HuH-7 (cell line): ENCODE data around the gene SRSF7.
"Not testable (repeated sequence)": the region's sequence is repeated elsewhere in the genome, so short reads cannot be mapped to it uniquely, and the experiment has no call there.

ENCODE experiments used
- DNase-seq: peaks from one replicate; pipeline ENCODE4 v3.0.0; 2011; ENCODE audit warnings: low spot score

The SRSF7 gene

DNA sequence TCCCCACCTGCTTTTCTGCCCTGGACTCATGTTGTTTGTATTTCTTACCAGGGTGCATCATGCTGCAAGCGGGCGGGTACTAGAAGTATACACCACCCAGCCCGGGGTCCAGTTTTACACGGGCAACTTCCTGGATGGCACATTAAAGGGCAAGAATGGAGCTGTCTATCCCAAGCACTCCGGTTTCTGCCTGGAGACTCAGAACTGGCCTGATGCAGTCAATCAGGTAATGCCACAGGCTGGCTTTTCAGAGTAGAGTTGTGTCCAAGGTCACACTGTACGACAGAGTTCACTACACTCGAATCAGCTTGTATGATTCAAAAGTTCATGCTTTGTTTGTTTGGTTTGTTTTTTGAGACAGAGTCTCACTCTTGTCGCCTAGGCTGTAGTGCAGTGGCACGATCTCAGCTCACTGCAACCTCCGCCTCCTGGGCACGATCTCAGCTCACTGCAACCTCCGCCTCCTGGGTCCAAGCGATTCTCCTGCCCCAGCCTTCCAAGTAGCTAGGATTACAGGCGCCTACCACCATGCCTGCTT lies 19.4 kb downstream of the SRSF7 start:
- DNase-seq = no peak

DNA sequence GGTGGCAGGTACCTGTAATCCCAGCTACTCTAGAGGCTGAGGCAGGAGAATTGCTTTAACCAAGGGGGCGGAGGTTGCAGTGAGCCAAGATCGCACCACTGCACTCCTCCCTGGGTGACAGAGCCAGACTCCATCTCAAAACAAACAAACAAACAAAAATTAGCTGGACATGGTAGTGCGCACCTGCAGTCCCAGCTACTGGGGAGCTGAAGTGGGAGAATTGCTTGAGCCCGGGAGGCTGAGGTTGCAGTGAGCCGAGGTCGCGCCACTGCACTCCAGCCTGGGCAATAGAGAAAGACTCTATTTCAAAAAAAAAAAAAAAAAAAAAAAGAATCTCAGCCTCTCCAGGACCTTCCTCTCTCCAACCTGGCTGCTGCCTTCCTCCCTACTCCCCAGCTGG lies 20.1 kb downstream of the SRSF7 start:
- no peak for DNase-seq

DNA sequence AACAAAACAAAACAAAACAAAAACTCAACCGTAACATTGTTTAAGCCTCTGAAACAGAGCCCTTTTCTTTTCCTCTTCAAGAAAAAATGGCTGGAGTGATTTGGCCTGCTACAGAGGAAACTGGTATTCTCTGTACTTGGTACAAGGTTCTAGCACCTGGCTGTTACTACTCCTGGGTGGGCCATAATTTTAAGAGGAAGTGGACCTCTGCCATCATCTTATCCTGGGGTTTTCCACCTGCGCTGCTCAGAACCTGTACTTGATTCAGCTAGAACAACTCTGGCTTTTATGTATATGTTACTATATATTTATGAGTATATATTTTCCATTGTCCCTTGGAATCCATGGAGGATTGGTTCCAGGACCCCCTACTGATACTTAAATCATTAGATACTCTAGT lies 22.5 kb downstream of the SRSF7 start:
- no peak for DNase-seq

DNA sequence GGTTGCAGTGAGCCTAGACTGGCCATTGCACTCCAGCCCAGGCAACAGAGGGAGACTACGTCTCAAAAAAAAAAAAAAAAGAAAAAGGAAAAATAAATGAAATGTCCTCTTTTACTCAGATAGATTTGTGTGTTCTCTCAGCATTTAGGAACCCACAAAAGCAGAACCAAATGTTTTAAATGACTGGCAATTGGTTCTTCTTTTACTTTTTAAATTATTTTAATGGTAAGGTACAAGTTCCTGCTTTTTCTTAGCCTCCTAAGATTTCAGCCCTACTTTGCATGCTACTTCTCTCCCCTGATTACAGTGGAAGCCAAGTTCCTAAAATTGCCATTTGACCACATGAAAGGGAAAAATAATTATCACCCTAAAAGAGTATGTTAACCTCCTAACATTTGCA lies 23.5 kb downstream of the SRSF7 start:
- DNase-seq = no peak

DNA sequence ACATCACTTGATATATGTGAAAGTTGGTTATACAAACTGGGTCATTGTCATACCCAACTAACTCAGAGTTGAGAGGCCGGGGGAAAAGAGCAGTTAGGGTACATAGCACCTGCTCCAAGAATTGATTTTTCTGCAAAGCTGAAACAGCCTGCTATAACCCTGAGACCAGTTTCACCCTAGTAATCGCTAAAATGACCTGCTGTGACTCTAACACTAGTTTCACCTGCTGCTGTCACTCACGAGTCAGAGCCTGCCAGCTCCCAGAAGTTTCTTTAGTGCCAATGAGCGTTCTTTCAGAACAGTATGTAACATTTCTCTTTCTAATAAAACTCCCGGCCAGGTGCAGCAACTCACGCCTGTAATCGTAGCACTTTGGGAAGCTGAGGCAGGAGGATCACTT lies 28.0 kb downstream of the SRSF7 start:
- no peak for DNase-seq

DNA sequence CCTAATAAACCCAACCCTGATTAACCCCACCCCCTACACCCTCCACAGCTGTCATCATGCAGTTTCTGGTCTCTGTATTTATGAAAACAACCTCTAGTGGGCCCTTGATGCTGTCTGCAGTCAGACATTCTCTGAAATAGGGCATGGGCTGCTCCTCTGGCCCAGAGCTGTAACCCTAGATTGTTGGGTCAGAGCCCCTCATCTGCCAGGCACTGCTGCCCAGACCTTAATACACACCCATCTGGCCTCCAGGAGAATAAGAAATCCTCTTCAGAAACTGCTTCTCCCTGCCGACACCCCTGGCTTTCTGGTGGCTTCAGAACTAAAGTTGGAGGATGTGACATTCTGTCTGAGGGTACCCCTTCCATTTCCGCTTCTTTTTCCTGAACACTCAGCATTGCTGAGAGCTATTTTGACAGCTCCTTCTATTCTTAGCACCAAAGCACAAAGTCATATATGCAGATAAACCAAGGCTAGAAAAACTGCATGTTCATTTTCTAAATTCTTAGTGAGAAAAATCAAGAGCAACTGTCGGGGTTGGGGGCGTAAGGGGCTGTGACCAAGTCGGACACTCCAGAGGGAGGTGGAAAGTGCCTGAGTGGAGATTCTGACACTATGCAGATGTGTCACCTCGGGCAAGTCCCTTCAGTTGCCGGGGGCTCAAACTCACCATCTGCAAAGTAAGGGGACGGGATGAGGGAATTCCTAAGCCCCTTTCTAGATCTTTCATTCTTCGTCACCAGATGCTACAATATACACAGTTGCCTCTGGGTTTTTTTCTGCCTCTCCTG lies 28.7 kb downstream of the SRSF7 start:
- no peak for DNase-seq

DNA sequence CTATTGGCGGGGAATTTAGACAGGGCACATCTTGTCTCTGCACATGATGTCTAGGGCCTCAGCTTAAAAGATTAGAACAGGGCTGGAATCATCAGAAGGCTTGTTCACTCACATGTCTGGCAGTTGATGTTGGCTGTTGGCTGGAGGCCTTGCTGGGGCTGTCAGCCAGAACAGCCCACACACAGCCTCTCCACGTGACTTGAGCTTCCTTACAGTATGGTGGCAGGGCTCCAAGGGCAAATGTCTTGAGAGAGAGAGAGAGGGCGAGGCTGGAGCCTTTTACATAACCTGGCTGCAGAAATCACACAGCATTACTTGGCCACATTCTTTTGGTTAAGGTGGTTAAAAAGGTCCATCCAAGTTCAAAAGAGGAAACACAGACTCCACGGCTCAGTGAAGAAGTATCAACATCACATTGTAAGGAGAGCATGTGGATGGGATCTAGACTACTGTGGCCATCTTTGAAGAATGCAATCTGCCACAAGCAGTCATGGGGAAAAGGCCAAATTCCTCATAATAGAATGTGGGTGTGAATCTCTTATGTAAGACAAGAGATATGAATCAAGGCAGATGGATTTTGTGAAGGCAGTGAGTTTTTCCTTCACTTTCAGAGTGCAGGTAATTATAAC lies 30.4 kb downstream of the SRSF7 start:
- DNase-seq = no peak

DNA sequence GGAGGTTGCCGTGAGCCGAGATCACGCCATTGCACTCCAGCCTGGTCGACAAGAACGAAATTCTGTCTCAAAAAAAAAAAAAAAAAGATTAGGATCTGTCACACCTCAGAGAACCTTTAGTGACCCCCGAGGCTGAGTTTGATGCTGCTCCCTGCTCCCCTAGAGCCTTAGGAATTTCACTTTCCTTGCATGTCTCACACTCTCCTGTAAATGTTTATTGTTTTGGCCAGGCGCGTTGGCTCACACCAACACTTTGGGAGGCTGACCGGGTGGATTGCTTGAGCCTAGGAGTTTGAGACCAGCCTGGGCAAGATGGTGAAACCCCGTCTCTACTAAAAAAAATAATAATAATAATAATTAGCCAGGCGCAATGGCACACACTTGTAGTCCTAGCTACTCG lies 31.5 kb downstream of the SRSF7 start:
- no peak for DNase-seq

DNA sequence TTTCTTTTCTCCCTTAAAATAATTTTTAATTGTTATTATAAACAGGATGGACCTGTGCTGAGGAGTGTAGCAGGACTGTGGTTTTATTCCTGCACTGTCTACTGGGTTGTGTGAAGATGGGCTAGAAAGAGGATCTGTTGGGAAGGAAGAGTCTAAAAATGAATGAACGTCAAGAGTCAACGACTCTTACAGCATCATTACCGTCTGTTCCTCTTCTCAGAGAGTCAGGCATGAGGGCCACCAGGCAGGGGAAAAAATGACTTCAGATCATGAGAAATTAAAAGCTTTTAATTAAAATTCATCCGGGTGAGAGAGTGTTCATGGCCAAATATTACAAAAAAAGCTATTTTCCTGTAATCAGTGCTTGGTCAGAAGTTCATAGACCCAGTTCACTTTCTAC lies 32.6 kb downstream of the SRSF7 start:
- no peak for DNase-seq

DNA sequence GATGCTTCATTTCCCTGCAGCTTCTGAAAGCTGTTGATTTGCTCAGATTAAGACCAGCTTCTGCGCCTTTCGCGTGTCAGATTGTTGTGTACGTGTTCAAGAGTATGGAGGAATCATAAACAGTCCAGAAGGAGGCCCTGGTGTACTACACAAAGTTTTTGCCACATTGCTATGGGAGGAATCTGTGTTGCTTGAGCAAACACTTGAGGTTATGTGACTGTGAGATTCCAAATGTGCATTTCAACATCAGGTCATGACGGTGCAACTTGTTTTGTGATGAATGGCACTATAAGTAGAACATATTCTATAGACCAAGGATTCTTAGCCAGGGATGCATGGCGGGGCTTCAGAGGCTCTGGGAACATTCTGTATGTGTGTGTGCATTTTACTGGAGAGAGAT lies 35.0 kb downstream of the SRSF7 start:
- DNase-seq = no peak

DNA sequence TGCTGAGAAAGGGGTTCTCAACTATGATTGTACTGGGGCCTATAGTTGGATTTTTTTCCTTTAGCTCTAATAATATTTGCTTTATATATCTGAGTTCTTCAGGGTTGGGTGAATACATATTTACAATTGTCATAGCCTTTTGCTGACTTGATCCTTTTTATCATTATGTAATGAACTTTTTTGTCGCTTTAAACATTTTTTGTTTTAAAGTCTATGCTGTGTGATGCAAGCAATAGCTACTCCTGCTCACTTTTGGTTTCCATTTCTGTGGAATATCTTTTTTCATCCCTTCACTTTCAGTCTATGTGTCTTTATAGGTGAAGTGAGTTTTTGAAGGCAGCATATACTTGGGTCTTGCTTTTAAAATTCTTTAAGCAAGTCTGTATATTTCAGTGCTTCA lies 36.2 kb downstream of the SRSF7 start:
- not testable (repeated sequence) for DNase-seq

DNA sequence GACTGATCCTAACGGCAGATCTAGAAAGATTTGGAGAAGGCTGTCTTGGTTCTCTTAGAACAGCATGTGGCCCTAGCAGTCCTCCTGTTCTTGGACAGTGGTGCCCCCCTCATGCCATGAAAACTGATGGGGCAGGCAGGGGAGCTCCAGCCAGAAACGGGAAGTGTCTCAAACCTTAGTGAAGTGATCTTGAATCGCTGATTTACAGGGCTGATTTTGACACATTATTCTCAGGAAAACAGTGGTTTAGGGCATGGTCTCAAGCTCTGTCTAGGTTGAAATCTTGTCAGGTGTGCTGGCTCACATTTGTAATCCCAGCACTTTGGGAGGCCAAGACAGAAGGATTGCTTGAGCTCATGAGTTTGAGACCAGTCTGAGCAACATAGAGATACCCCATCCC lies 37.8 kb downstream of the SRSF7 start:
- no peak for DNase-seq

DNA sequence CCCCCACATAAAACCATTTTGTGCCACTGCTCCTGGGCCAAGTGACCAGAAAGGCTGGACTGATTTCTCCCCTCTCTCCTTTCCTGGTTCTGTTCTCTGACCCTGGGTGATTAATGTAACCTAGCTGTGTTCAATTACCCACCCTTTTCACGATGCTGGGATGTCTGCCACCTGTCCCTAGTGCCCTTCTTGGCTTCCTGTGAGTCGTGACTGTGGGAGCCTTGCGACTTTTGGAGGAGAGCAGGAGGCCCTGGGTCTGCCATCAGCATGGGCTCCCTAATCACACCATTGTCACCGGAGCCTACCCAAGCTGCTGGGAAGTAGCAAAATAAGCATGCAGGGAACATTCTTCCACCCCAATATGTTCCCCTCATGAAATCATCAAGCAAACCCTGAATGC lies 38.3 kb downstream of the SRSF7 start:
- no peak for DNase-seq

DNA sequence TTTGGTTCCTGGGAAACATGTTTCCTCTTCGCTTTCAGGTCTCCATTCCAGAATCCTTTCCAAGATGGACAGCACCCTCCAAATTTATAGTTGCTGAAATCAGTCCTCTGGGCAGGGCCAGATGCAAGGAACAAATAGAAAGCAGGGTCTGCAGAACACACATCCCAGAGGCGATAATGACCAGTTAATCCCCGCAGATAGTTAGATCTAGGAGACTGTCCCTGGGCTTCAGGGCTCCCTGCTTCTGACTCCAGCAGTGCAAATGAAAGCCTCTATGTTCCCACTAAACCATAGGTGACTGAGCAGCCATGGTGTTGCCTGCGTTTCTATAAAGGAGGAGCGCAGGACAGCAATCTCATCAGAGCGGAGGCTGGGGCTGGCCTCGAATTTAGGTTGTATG lies 38.7 kb downstream of the SRSF7 start:
- DNase-seq = no peak

DNA sequence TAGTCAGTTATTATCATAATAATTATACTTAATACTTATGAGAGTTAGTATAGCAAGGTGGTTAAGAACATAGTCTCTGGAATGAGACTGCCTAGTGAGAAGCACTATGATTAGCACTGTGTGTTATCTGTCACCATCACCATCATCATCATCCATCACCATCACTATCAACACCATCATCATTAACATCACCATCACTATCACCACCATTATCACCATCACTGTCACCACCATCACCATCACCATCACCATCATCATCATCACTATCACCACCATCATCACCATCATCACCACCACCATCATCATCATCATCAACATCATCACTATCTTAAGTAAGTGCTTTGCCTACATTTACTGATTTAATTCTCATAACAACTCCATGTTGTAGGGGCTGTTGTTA lies 39.6 kb downstream of the SRSF7 start:
- no peak for DNase-seq

DNA sequence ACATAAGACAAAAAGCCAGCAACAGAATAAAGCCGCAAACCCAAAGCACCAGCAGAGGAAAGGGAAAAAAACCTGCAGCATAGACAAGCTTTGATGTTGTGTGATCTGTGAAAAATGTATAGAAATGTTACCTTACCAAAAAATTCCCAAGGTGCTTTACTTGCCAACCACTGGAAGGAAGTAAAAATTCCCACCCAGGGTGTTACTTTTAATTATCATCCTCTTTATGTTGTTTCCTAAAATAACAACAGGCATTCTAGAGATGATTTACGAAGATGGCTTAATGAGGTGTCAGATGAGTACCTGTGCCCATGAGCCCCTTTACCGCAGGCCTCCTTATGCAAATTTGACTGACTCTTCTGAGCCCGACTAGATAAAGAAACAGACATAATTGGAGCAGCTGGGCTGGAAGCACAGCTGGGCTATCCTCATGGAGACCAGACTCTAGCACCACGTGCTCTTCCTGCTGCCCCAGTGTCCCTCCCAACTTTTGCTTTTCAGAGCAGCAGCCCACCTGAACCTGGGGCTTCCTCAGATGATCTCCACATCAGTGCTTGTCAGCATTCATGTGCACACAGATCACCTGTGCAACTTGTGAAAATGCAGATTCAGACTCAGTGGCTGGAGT lies 41.5 kb downstream of the SRSF7 start:
- DNase-seq = no peak

DNA sequence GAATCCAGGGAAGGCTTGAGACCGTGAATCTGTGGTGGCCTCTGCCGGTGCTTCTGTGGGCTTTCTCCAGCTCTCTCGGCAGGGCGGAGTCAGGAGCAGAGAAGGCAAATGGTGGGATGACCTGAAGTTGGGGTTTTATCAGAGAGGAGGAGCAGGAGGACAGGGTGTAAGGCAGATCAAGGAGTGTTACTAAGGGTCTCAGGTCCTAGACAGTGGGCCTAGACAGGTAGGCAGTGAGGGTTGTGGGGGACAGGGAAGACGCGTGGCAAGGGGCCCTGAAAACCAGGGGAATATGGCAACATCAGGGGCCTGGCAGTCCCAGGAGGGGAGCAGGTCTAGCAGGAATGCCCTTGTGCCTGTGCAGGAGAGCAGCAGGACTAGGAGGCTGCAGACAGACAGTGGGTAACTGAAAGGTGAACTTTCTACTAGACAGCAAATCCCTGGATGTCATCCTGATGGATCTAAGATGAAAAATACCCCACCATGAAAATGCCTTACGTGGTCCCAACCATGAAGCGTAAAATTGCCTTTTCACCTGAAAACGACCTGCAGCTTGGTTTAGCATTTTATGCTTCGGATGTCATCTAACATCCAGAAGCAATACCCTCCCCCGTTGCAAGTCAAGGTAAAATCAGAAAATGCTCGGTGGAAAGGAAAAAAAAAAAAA lies 42.1 kb downstream of the SRSF7 start:
- DNase-seq = no peak

DNA sequence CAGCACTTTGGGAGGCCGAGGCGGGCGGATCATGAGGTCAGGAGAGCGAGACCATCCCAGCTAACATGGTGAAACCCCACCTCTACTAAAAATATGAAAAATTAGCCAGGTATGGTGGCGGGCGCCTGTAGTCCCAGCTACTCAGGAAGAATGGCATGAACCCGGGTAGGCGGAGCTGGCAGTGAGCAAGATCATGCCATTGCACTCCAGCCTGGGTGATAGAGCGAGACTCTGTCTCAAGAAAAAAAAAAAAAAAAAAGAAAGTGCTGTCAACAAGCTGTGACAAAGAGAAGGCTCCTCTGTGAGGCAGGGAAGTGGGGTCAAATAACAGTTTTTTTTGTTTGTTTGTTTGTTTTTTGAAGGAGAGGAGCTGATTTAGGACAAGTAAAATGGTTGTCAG lies 42.7 kb downstream of the SRSF7 start:
- not testable (repeated sequence) for DNase-seq

DNA sequence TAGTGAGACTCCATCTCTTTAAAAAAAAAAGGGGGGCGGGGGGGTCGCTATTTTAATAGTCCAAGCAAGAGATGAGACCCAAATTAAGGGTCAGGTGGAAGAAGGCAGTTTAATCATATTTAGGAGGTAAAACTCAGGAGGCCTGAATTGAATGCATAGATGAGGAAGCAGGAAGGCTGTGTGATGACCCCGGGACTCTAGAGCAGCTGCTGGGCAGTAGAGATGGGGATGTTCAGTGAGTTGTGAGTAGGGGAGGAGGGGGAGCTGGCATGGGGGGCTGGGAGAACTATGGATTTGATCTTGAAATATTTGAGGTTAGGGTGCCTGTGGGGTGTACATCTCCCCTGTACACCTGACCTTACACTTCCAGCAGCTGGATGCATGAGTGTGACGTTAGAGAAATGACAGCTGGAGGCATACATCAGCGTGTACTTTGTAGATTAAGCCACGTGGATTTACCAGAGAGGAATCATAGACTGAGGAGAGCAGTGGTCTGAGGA lies 44.3 kb downstream of the SRSF7 start:
- no peak for DNase-seq

DNA sequence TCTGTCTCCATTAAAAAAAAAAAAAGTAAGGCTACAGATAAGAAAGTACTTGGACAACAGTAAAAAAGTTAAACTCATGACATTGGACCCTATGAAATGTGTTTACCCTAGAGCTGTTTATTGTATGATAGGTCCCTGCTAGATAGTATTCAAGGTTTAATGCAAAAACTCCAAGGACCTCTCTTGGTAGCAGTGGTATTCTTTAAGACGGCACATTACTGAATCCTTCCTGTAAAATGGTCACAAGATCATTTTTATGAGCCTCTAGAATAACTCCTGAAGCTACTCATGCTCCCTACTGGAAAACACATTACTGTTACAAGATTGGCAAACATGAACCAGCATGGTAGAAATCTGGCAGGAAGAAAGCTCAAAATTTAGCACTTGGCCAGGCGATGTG lies 46.5 kb downstream of the SRSF7 start:
- no peak for DNase-seq

DNA sequence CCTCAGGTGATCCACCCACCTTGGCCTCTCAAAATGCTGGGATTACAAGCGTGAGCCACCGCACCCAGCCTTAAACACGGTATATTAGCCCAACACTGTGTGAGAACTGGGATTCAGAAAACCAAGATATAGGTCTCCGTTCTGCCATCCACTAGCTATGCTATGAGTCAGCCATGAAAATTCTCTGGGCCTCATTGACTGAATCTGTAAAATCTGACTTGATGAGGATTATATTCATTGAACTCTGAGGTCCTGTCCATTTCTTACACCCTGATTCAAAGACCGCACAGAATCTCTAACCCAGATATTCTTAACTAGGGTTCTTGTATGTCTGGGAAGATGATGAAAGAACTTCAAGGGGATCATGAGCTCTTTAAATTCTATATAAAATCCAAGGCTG lies 47.8 kb downstream of the SRSF7 start:
- DNase-seq = not testable (repeated sequence)

DNA sequence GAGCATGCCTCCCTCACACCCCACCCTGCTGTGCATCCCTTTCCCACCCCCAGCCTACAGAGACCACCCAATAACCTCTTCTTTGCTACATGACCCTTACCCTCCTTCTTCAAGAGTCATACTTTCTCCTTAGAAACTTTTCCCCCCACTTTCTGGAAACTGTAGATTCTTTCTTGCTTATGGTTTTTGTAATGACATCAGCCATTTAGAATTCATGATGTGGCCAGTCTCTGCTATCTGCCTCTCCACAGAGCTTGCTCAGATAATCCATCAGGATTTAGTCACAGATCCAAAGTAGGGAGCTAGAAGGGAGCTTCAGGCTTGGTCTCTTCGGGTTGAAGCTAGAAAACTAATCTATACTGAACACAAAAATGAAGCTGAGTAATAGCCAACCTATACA lies 48.7 kb downstream of the SRSF7 start:
- no peak for DNase-seq

DNA sequence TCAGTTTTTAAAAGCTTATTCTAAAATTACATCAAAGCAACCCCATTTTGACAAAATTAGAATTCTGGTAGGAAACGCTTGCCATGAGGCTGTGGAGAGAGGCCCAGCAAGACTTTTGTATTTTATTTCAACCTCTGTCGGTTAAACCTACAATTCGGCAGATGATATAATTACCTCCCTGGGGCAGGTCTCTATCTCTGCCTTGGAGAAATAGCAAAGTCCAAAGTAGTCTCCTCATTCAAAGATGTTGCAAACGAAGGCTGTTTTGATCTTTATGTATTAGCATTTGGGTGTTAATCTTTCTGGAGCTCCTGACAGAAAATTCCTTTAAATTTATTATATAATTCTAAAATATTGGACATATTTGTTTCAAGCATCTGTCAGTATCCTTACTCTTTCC lies 49.6 kb downstream of the SRSF7 start:
- no peak for DNase-seq
